SK-N-SH (cell line): Measurements from ENCODE around the gene PARP2. TPM values are rescaled to one million over a fixed set of nuclear protein-coding genes. Genes with fewer than 3 reads are reported as not detected.
A peak's percentile ranks its signal among the peaks of the same experiment; 100 is the strongest.

Experiments
- CTCF ChIA-PET: fragments of 300-600, 350-600 bp; formaldehyde crosslinking; extraction: SDS; loops from one replicate; lab custom pipeline; 2021; lab: Yijun Ruan, JAX
- POLR2A ChIA-PET: fragments of 350-600 bp; sonication (Branson Sonifier 250); formaldehyde crosslinking; extraction: SDS; loops from one replicate; lab custom pipeline; 2020; ENCODE audit warnings: antibody characterized with exemption, inconsistent platforms; lab: Yijun Ruan, JAX
- DNase-seq: peaks from one replicate; pipeline ENCODE4 v3.0.0; 2012
- H2AFZ ChIP-seq: fragments of 200-600 bp; sonication (generic); 2 replicates; pipeline ENCODE4 v1.8.1; 2016; ENCODE audit warnings: antibody characterized with exemption, mild to moderate bottlenecking, low read depth
- H3F3A ChIP-seq: fragments of 200-600 bp; sonication (generic); replicated peaks from 2 replicates; pipeline ENCODE3; 2016; ENCODE audit warnings: antibody characterized with exemption, mild to moderate bottlenecking; ENCODE audit not compliant: insufficient read depth
- H3K27ac ChIP-seq, 2 experiments: fragments of 200-500 bp in 1 of 2; fragments of 200-600 bp in 1 of 2; sonication (Bioruptor generic) in 1 of 2; sonication (generic), shearing (Covaris generic) in 1 of 2; 2 replicates each; pipeline versions ENCODE4 v1.5.1 to v1.6.1; 2014 to 2016; ENCODE audit warnings: low read depth in 2 of 2, inconsistent platforms in 1 of 2, low read length in 1 of 2, mild to moderate bottlenecking in 1 of 2, mixed read lengths in 1 of 2
- H3K27me3 ChIP-seq: fragments of 200-600 bp; sonication (generic), shearing (Covaris generic); 2 replicates; pipeline ENCODE4 v1.6.1; 2016; ENCODE audit warnings: mixed run types; ENCODE audit not compliant: insufficient read depth
- H3K36me3 ChIP-seq, 2 experiments: fragments of 200-500 bp in 1 of 2; fragments of 200-600 bp in 1 of 2; sonication (Bioruptor generic) in 1 of 2; sonication (generic) in 1 of 2; replicated peaks in 1 of 2; 2 replicates each; pipeline versions ENCODE3 to v1.5.1; 2014 to 2016; ENCODE audit warnings: low read length in 1 of 2, mild to moderate bottlenecking in 1 of 2; ENCODE audit not compliant: insufficient read depth in 2 of 2, control insufficient read depth in 1 of 2
- H3K4me1 ChIP-seq, 2 experiments: fragments of 200-500 bp in 1 of 2; fragments of 200-600 bp in 1 of 2; sonication (Bioruptor generic) in 1 of 2; sonication (generic), shearing (Covaris generic) in 1 of 2; 2 replicates each; pipeline versions ENCODE4 v1.5.1 to v1.6.1; 2014 to 2016; ENCODE audit warnings: low read depth in 1 of 2, low read length in 1 of 2, mixed run types in 1 of 2; ENCODE audit not compliant: insufficient read depth in 2 of 2, control insufficient read depth in 1 of 2
- H3K4me2 ChIP-seq: fragments of 200-600 bp; sonication (generic), shearing (Covaris generic); 2 replicates; pipeline ENCODE4 v1.6.1; 2017; ENCODE audit warnings: mixed run types
- H3K4me3 ChIP-seq, 2 experiments: fragments of 200-500 bp in 1 of 2; fragments of 200-600 bp in 1 of 2; sonication (Bioruptor generic) in 1 of 2; sonication (generic), shearing (Covaris generic) in 1 of 2; 2 replicates each; pipeline versions ENCODE4 v1.5.1 to v1.8.1; 2014 to 2016; ENCODE audit warnings: low read depth in 2 of 2, inconsistent platforms in 1 of 2, low read length in 1 of 2, mild to moderate bottlenecking in 1 of 2, mixed read lengths in 1 of 2, moderate library complexity in 1 of 2
- H3K79me2 ChIP-seq: fragments of 200-600 bp; sonication (generic); 2 replicates; pipeline ENCODE4 v1.8.1; 2017; ENCODE audit warnings: mild to moderate bottlenecking; ENCODE audit not compliant: insufficient read depth
- H3K9ac ChIP-seq: fragments of 200-600 bp; sonication (generic); 2 replicates; pipeline ENCODE4 v1.6.1; 2017; ENCODE audit warnings: mixed run types
- H3K9me2 ChIP-seq: fragments of 200-600 bp; sonication (generic); 2 replicates; pipeline ENCODE4 v1.6.1; 2017; ENCODE audit warnings: mixed run types
- H3K9me3 ChIP-seq: fragments of 200-600 bp; sonication (generic); 2 replicates; pipeline ENCODE4 v1.6.1; 2017; ENCODE audit warnings: mixed run types, mild to moderate bottlenecking, moderate library complexity
- H4K20me1 ChIP-seq: fragments of 200-600 bp; sonication (generic); 2 replicates; pipeline ENCODE4 v1.6.1; 2017; ENCODE audit warnings: mild to moderate bottlenecking, mixed run types; ENCODE audit not compliant: insufficient read depth
- ELF1 ChIP-seq: IDR thresholded peaks from 2 replicates; pipeline ENCODE4 v1.4.0; 2012
- GABPA ChIP-seq: IDR thresholded peaks from 2 replicates; pipeline ENCODE4 v1.4.0; 2012; ENCODE audit warnings: low read depth, mild to moderate bottlenecking
- MXI1 ChIP-seq: IDR thresholded peaks from 2 replicates; pipeline ENCODE4 v1.6.1; 2012; ENCODE audit warnings: mild to moderate bottlenecking, low read depth, low read length, improper control_type of control experiment
- RCOR1 ChIP-seq: fragments of 150-350 bp; IDR thresholded peaks from 2 replicates; pipeline ENCODE4 v1.6.1; 2017; ENCODE audit warnings: antibody characterized with exemption, low read length
- REST ChIP-seq: IDR thresholded peaks from 2 replicates; pipeline ENCODE4 v1.6.1; 2012; ENCODE audit warnings: mild to moderate bottlenecking, low read depth, low read length, moderate library complexity
- RXRA ChIP-seq: IDR thresholded peaks from 2 replicates; pipeline ENCODE4 v1.4.0; 2012; ENCODE audit warnings: low read depth, mild to moderate bottlenecking, borderline replicate concordance
- ZBTB33 ChIP-seq: IDR thresholded peaks from 2 replicates; pipeline ENCODE4 v1.4.0; 2012; ENCODE audit warnings: low read depth, borderline replicate concordance
- WGBS: methylation state at CpG from one replicate; pipeline ENCODE4 v1.1.6; 2017; ENCODE audit warnings: low lambda C conversion rate; 5-methylcytosine and 5-hydroxymethylcytosine counted together
- polyA plus RNA-seq, 3 experiments: library from polyadenylated mRNA; depleted of rRNA; stranded (reverse); fragments of >200 nt; gene quantifications; 2 replicates each; pipeline ENCODE4 v1.2.3, GENCODE V29; 2012

Gene PARP2
- polyA plus RNA-seq, 1 of the 3 experiments (the other 2 are of a cell fraction): 23.3 TPM

GRCh38 chr14:20331053-20331613 lies 12.3 kb upstream of the PARP2 start:
- 49% methylated on average over 2 of the region's 2 CpGs for WGBS
- ChIA-PET POLR2A (interaction anchor here (1.7 kb wide), 1 partner anchor 12 kb away, joined by 14 read pairs; the partner anchor contains the start of gene PARP2), CTCF (interaction anchor here (1.1 to 6.1 kb wide), 4 partner anchors 11 to 360 kb away, joined by 3 to 70 read pairs (median 8); no protein-coding TSS in a partner anchor)
- TF ChIP-seq MXI1 (peak; percentile 29; the same call in 1 of the 2 replicates), GABPA (no peak)
- Histone ChIP-seq H3K4me1 (peaks cover 0 to 5% of the 10 kb centered on the region in 2 experiments; a peak in 2 of 4 replicates), H3K9me2 (no peaks in the 10 kb centered on the region), H3F3A (peaks cover 25% of the 10 kb centered on the region), H3K9ac (0 out of 2 replicates have a peak overlapping the region, but pooled peaks have one; percentile 6), H3K4me2 (peak overlapping the region; percentile 37), H3K27me3 (no peaks in the 10 kb centered on the region), H4K20me1 (peaks cover 7% of the 10 kb centered on the region; the same call in 1 of the 2 replicates), H3K36me3 (peaks cover 21 to 23% of the 10 kb centered on the region in 2 experiments), H3K27ac (no peak overlapping the region), H2AFZ (no peak overlapping the region), H3K4me3 (peak overlapping the region in 1 of 2 experiments; percentile 21; a peak in 1 of 4 replicates), H3K79me2 (peaks cover 62% of the 10 kb centered on the region), H3K9me3 (no peaks in the 10 kb centered on the region)
- DNase-seq: no peak

GRCh38 chr14:20332431-20332787 lies 11.0 kb upstream of the PARP2 start:
- peak; percentile 21 for DNase-seq
- H3K9ac ChIP-seq: peak overlapping the region; percentile 79
- H2AFZ ChIP-seq: peak overlapping the region; percentile 91
- TF ChIP-seq ZBTB33 (no peak), ELF1 (no peak), RXRA (no peak), RCOR1 (no peak), REST (no peak)
- peaks cover 52% of the 10 kb centered on the region for H3K79me2 ChIP-seq
- H3K27me3 ChIP-seq: no peaks in the 10 kb centered on the region
- ChIA-PET CTCF (interaction anchor here (1.9 to 2.2 kb wide), 2 partner anchors 10 to 277 kb away, joined by 9 to 12 read pairs; no protein-coding TSS in a partner anchor), POLR2A (interaction anchor here (1.3 to 1.7 kb wide), 2 partner anchors 11 to 123 kb away, joined by 6 to 14 read pairs; partner anchors contain the start of genes APEX1, OSGEP and PARP2)
- H3K27ac ChIP-seq: peak overlapping the region; percentile 80 to 89
- H3K4me3 ChIP-seq: peak overlapping the region; percentile 86 to 88
- peaks cover 0 to 5% of the 10 kb centered on the region in 2 experiments; a peak in 2 of 4 replicates for H3K4me1 ChIP-seq
- H3K4me2 ChIP-seq: peak overlapping the region; percentile 95
- peaks cover 13 to 17% of the 10 kb centered on the region in 2 experiments for H3K36me3 ChIP-seq
- no peaks in the 10 kb centered on the region for H3K9me3 ChIP-seq
- H3K9me2 ChIP-seq: no peaks in the 10 kb centered on the region
- 0% methylated on average over 4 of the region's 4 CpGs for WGBS
- H4K20me1 ChIP-seq: no peaks in the 10 kb centered on the region
- peaks cover 25% of the 10 kb centered on the region for H3F3A ChIP-seq
